ENCODE measurements around the gene C18orf54.

GRCh38 chr18:54335638-54336173, 22.0 kb upstream of the C18orf54 start:
- TF ChIP-seq CTCF (IDR thresholded peaks at IDR 0.05) = no peak
- TF ChIP-seq POLR2A (IDR thresholded peaks at IDR 0.05) = no peak
